ENCODE results near the gene SMAD7.

DNA sequence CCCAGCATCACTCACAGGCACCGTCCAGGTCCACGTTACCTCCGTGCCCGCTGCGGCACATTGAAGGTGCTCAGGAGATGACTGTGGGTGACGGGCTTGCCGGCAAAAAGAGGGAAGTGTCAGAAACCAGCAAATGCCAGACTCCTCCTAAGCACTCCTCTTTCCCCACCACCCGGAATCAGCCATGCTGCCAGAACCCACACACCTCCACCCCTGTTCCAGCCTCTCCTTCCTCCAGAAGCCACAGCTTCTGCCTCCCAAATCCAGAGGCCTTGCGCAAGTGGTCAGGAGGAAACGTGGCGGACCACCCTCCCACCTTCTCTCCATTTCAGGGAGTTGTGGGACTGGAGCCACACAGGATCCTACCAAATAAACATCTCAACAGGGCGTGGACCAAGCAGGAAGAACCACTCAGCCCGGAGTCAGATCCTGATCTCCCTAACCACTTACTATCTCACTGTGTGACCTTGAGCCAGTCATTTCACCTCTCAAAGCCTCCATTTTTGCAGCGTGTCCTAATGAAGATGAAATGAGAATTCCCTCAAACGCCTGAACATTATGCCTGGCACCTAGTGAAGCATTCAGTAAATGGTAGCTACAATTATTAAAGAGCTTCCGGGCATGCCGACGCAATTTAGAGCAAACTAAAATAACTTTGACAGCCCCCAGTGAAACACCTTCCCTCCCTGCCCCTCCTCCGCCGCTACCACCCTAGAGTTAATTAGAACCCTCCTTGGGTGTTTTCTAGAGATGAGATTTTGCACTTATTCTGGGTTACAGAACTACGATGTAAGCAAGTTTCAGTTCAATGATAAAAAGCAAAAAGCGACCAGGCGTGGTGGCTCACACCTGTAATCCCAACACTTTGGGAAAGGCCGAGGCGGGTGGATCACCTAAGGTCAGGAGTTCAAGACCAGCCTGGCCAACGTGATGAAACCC lies 32.9 kb downstream of the SMAD7 start:
- TF ChIP-seq ZNF274 (IDR thresholded peaks at IDR 0.05; ENCODE audit: low read depth, low read length) (no peak), SUZ12 (IDR thresholded peaks at IDR 0.05; ENCODE audit: extremely low read depth, insufficient read depth, insufficient read length) (no peak), YY1 (IDR thresholded peaks at IDR 0.05; ENCODE audit: insufficient read depth, insufficient read length) (no peak)
